ENCODE results near the gene NFKBIZ.
"Not testable (repeated sequence)": the region's sequence is repeated elsewhere in the genome, so short reads cannot be mapped to it uniquely, and the experiment has no call there.

Gene NFKBIZ

GRCh38 chr3:101878589-101878988, 29.3 kb downstream of the NFKBIZ start:
- DNase-seq (ENCODE audit: low read depth) = no peak

GRCh38 chr3:101879102-101879501, 29.8 kb downstream of the NFKBIZ start:
- no peak for DNase-seq (ENCODE audit: low read depth)

- no peak for DNase-seq (ENCODE audit: low read depth)
Measured at GRCh38 chr3:101879623-101880284, 30.4 kb downstream of the NFKBIZ start.

GRCh38 chr3:101884776-101885175, 35.5 kb downstream of the NFKBIZ start:
- DNase-seq (ENCODE audit: low read depth) = no peak

DNA sequence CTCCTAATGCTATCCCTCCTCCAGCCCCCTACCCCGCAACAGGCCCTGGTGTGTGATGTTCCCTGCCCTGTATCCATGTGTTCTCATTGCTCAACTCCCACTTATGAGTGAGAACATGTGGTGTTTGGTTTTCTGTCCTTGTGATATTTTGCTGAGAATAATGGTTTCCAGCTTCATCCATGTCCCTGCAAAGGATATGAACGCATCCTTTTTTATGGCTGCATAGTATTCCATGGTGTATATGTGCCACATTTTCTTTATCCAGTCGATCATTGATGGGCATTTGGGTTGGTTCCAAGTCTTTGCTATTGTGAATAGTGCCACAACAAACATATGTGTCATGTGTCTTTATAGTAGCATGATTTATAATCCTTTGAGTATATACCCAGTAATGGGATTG, 36.3 kb downstream of the NFKBIZ start:
- not testable (repeated sequence) for DNase-seq (ENCODE audit: low read depth)

GRCh38 chr3:101886626-101887025, 37.3 kb downstream of the NFKBIZ start:
- no peak for DNase-seq (ENCODE audit: low read depth)

- no peak for DNase-seq (ENCODE audit: low read depth)
Measured at GRCh38 chr3:101888653-101889052, 39.3 kb downstream of the NFKBIZ start.

GRCh38 chr3:101890716-101891115, 41.4 kb downstream of the NFKBIZ start:
- no peak for DNase-seq (ENCODE audit: low read depth)

GRCh38 chr3:101892648-101893047, 43.3 kb downstream of the NFKBIZ start:
- DNase-seq (ENCODE audit: low read depth) = no peak

DNA sequence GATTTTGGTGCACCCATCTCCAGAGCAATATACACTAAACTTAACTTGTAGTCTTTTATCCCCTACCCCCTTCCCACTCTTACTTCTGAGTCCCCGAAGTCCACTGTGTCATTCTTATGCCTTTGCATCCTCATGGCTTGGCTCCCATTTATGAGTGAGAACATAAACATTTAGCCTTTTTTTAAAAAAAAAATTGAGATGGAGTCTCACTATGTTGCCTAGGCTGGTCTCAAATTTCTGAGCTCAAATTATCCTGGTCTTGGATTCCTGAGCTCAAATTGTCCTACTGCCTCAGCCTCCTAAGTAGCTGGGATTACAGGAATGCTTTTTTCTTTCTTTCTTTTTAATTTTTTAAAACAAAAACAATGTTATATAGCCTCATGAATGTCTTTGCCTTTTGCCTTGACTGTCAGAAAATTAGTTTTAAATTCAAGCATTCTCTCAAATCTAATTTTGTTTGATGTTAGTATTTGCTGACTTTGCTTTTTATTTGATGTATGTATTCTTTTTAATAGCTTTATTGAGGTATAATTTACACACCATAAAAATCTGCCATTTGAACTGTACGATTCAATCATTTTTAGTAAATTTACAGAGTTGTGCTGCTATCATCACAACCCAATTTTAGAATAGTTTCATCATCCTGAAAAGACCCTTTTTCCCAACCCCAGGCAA, 46.9 kb downstream of the NFKBIZ start:
- no peak for DNase-seq (ENCODE audit: low read depth)

- no peak for DNase-seq (ENCODE audit: low read depth)
Measured at GRCh38 chr3:101897013-101897412, 47.7 kb downstream of the NFKBIZ start.

- no peak for DNase-seq (ENCODE audit: low read depth)
Measured at GRCh38 chr3:101898039-101898438, 48.7 kb downstream of the NFKBIZ start.

- no peak for DNase-seq (ENCODE audit: low read depth)
Measured at GRCh38 chr3:101898752-101899169, 49.4 kb downstream of the NFKBIZ start.

- no peak for DNase-seq (ENCODE audit: low read depth)
Measured at GRCh38 chr3:101900316-101900715, 51.0 kb downstream of the NFKBIZ start.

- no peak for DNase-seq (ENCODE audit: low read depth)
Measured at GRCh38 chr3:101900736-101901135, 51.4 kb downstream of the NFKBIZ start.

DNA sequence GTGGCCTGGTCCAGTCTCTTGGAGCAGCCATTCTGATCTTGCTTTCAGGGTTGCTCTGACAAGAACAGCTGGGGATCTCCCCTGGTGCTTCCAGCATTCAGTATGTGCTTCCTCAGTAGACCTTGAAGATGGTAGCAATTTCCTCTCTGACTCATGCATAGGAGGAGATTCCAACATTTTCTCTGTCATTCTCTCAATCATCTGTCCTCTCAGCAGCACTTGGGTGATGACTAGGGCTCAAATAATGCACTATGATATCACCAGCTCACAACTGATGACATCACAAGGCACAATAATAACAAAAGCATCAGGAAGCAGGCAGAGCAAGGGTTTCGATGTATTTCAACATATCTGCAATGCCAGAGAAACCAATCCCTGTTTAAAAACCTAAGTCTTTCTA, 52.7 kb downstream of the NFKBIZ start:
- DNase-seq (ENCODE audit: low read depth) = no peak

GRCh38 chr3:101903451-101903871, 54.1 kb downstream of the NFKBIZ start:
- no peak for DNase-seq (ENCODE audit: low read depth)

GRCh38 chr3:101905573-101905972, 56.3 kb downstream of the NFKBIZ start:
- not testable (repeated sequence) for DNase-seq (ENCODE audit: low read depth)
